ENCODE measurements around the gene ATP6V0D1. TPM values are rescaled to one million over a fixed set of nuclear protein-coding genes. Genes with fewer than 3 reads are reported as not detected.
"Not testable (repeated sequence)": the region's sequence is repeated elsewhere in the genome, so short reads cannot be mapped to it uniquely, and the experiment has no call there.

ATP6V0D1 gene
- total RNA-seq, 3 donors from 2014 or later = 101 to 122 (median 104) TPM

GRCh38 chr16:67490335-67491096 is 9.6 kb upstream of the ATP6V0D1 start:
- no peak for DNase-seq (ENCODE audit: low spot score in 2 of 2)
- intact Hi-C loops (cut with DNase I; ENCODE audit: low total_unique reads) = no loop called here
- TF ChIP-seq POLR2AphosphoS5 (IDR thresholded peaks at IDR 0.05) (no peak), CTCF (IDR thresholded peaks at IDR 0.05) (no peak), POLR2A (IDR thresholded peaks at IDR 0.05) (no peak)
- no peaks in the 10 kb centered on the region for H3K36me3 ChIP-seq
- H3K4me3 ChIP-seq = no peak overlapping the region
- H3K9me3 ChIP-seq = no peaks in the 10 kb centered on the region
- no peaks in the 10 kb centered on the region for H3K4me1 ChIP-seq
- no peaks in the 10 kb centered on the region for H3K27me3 ChIP-seq
- H3K27ac ChIP-seq = no peak overlapping the region

GRCh38 chr16:67489401-67490083 is 8.6 kb upstream of the ATP6V0D1 start:
- intact Hi-C loops (cut with DNase I; ENCODE audit: low total_unique reads) = no loop called here

GRCh38 chr16:67487561-67487960 is 6.6 kb upstream of the ATP6V0D1 start:
- H3K4me3 ChIP-seq; H3K36me3 ChIP-seq; H3K27ac ChIP-seq; H3K27me3 ChIP-seq; H3K4me1 ChIP-seq; intact Hi-C loops (cut with DNase I; ENCODE audit: low total_unique reads); DNase-seq (ENCODE audit: low spot score in 2 of 2); H3K9me3 ChIP-seq: not testable (repeated sequence)

More at GRCh38 chr16:67489401-67490083, 8.6 kb upstream of the ATP6V0D1 start:
- Histone ChIP-seq H3K27ac (peak overlapping the region; percentile 10 to 14), H3K4me3 (no peak overlapping the region), H3K27me3 (no peaks in the 10 kb centered on the region), H3K9me3 (no peaks in the 10 kb centered on the region), H3K36me3 (no peaks in the 10 kb centered on the region), H3K4me1 (no peaks in the 10 kb centered on the region)
- TF ChIP-seq POLR2AphosphoS5 (IDR thresholded peaks at IDR 0.05) = no peak
- TF ChIP-seq CTCF (IDR thresholded peaks at IDR 0.05) = no peak
- TF ChIP-seq POLR2A (IDR thresholded peaks at IDR 0.05) = no peak
- DNase-seq (ENCODE audit: low spot score in 2 of 2) = no peak

GRCh38 chr16:67486805-67487204 is 5.8 kb upstream of the ATP6V0D1 start:
- no peaks in the 10 kb centered on the region for H3K27me3 ChIP-seq
- H3K9me3 ChIP-seq = no peaks in the 10 kb centered on the region
- no peak overlapping the region for H3K27ac ChIP-seq
- no peaks in the 10 kb centered on the region for H3K36me3 ChIP-seq
- no peak overlapping the region for H3K4me3 ChIP-seq
- intact Hi-C loops (cut with DNase I; ENCODE audit: low total_unique reads) = no loop called here
- no peak for TF ChIP-seq CTCF (IDR thresholded peaks at IDR 0.05)
- no peak for TF ChIP-seq POLR2A (IDR thresholded peaks at IDR 0.05)
- TF ChIP-seq POLR2AphosphoS5 (IDR thresholded peaks at IDR 0.05) = no peak
- no peak for DNase-seq (ENCODE audit: low spot score in 2 of 2)
- H3K4me1 ChIP-seq = peaks cover 0 to 6% of the 10 kb centered on the region in 2 donors

- intact Hi-C loops (cut with DNase I; ENCODE audit: low total_unique reads) = no loop called here
These were observed 3.0 kb upstream of the ATP6V0D1 start for GRCh38 chr16:67483731-67484525.

More at GRCh38 chr16:67483731-67484525, 3.0 kb upstream of the ATP6V0D1 start:
- H3K27ac ChIP-seq = peak overlapping the region in 1 of 2 donors; percentile 16
- H3K4me1 ChIP-seq = peaks cover 9% of the 10 kb centered on the region in 2 donors
- H3K27me3 ChIP-seq = no peaks in the 10 kb centered on the region
- no peak overlapping the region for H3K4me3 ChIP-seq
- TF ChIP-seq CTCF (IDR thresholded peaks at IDR 0.05) (no peak), POLR2AphosphoS5 (IDR thresholded peaks at IDR 0.05) (no peak), POLR2A (IDR thresholded peaks at IDR 0.05) (no peak)
- no peak for DNase-seq (ENCODE audit: low spot score in 2 of 2)
- no peaks in the 10 kb centered on the region for H3K9me3 ChIP-seq
- H3K36me3 ChIP-seq = no peaks in the 10 kb centered on the region
